OCI-LY3 (cell line): ENCODE measurements around the gene CPNE6.
"Not testable (repeated sequence)": the region's sequence is repeated elsewhere in the genome, so short reads cannot be mapped to it uniquely, and the experiment has no call there.

ENCODE experiments used
- H2AFZ ChIP-seq: fragments of 200-600, 300-600 bp; shearing (Covaris generic); 2 replicates; pipeline ENCODE4 v1.6.0; 2014; ENCODE audit warnings: antibody characterized with exemption, low read depth, low read length
- H3K27ac ChIP-seq: fragments of 200-600, 300-600 bp; sonication (generic); 2 replicates; pipeline ENCODE4 v1.5.1; 2014; ENCODE audit warnings: mild to moderate bottlenecking, low read length, moderate library complexity, mixed read lengths
- H3K27me3 ChIP-seq: fragments of 200-600, 300-600 bp; sonication (generic); 2 replicates; pipeline ENCODE4 v1.6.1; 2014; ENCODE audit warnings: low read depth, low read length, mixed read lengths
- H3K36me3 ChIP-seq: fragments of 200-600, 300-600 bp; sonication (generic); replicated peaks from 2 replicates; pipeline ENCODE3; 2014; ENCODE audit warnings: low read depth, low read length, mixed read lengths
- H3K4me1 ChIP-seq: fragments of 300-600, 200-600 bp; sonication (generic); 2 replicates; pipeline ENCODE4 v1.6.1; 2014; ENCODE audit warnings: low read length, mixed read lengths
- H3K4me2 ChIP-seq: fragments of 200-600, 300-600 bp; sonication (generic); 2 replicates; pipeline ENCODE4 v1.6.1; 2014; ENCODE audit warnings: low read length, mixed read lengths
- H3K4me3 ChIP-seq: fragments of 300-600, 200-600 bp; sonication (generic); 2 replicates; pipeline ENCODE4 v1.5.1; 2014; ENCODE audit warnings: antibody characterized with exemption, mild to moderate bottlenecking, low read length, moderate library complexity
- H3K79me2 ChIP-seq: fragments of 300-600, 200-600 bp; shearing (Covaris generic); 2 replicates; pipeline ENCODE4 v1.6.1; 2014; ENCODE audit warnings: mild to moderate bottlenecking, low read length, mixed read lengths
- H3K9ac ChIP-seq: fragments of 300-600, 200-600 bp; shearing (Covaris generic); 2 replicates; pipeline ENCODE4 v1.6.0; 2014; ENCODE audit warnings: mild to moderate bottlenecking, low read length, moderate library complexity
- H3K9me3 ChIP-seq: fragments of 200-600, 300-600 bp; shearing (Covaris generic); 2 replicates; pipeline ENCODE4 v1.6.1; 2014; ENCODE audit warnings: low read length, mixed read lengths; ENCODE audit not compliant: insufficient read depth
- H4K20me1 ChIP-seq: fragments of 200-600, 300-600 bp; sonication (generic); 2 replicates; pipeline ENCODE4 v1.6.1; 2016; ENCODE audit warnings: low read length, mixed read lengths; ENCODE audit not compliant: insufficient read depth
- EZH2phosphoT487 ChIP-seq: fragments of 200-600 bp; shearing (Covaris generic); IDR thresholded peaks from 2 replicates; pipeline ENCODE4 v1.6.1; 2018; ENCODE audit warnings: antibody characterized with exemption, mixed run types, low read depth
- TF ChIP-seq, protein P1 (sequence below): fragments of 200-600, 300-600 bp; sonication (generic); IDR thresholded peaks from 2 replicates; pipeline ENCODE4 v1.5.1; 2014; ENCODE audit warnings: antibody characterized with exemption, low read length, low read depth

CPNE6 gene

GRCh38 chr14:24040692-24041091 lies 30.7 kb upstream of the CPNE6 start:
- Histone ChIP-seq H3K4me3 (no peak overlapping the region), H4K20me1 (no peaks in the 10 kb centered on the region), H3K36me3 (no peaks in the 10 kb centered on the region), H3K27me3 (no peaks in the 10 kb centered on the region), H3K9ac (no peak overlapping the region), H3K79me2 (no peaks in the 10 kb centered on the region), H3K4me2 (no peak overlapping the region), H3K27ac (no peak overlapping the region), H3K9me3 (no peaks in the 10 kb centered on the region), H3K4me1 (peaks cover 11% of the 10 kb centered on the region), H2AFZ (no peak overlapping the region)
- no peak for TF ChIP-seq EZH2phosphoT487
- TF ChIP-seq, protein P1, sequence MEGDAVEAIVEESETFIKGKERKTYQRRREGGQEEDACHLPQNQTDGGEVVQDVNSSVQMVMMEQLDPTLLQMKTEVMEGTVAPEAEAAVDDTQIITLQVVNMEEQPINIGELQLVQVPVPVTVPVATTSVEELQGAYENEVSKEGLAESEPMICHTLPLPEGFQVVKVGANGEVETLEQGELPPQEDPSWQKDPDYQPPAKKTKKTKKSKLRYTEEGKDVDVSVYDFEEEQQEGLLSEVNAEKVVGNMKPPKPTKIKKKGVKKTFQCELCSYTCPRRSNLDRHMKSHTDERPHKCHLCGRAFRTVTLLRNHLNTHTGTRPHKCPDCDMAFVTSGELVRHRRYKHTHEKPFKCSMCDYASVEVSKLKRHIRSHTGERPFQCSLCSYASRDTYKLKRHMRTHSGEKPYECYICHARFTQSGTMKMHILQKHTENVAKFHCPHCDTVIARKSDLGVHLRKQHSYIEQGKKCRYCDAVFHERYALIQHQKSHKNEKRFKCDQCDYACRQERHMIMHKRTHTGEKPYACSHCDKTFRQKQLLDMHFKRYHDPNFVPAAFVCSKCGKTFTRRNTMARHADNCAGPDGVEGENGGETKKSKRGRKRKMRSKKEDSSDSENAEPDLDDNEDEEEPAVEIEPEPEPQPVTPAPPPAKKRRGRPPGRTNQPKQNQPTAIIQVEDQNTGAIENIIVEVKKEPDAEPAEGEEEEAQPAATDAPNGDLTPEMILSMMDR, result no peak

DNA sequence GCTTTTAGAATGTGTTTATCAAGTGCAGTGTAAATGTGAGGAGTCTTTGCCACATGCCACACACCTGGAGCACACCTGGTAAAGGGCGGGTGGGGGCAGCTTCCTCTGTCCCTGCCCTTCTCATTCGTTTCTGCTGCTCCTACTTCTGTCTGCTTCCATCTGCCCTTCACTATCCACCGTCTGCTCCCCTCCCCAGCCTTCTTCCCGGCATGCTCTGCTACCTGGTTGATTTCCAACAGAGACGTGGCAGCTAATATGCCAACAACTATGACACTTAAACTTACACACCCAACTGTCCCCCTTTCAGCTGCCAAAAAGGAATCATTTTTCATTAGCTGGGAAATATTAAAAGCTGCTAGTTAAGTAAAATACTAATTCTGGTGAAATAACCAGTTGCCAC lies 28.6 kb upstream of the CPNE6 start:
- no peak overlapping the region for H3K27ac ChIP-seq
- no peak overlapping the region for H3K9ac ChIP-seq
- H3K79me2 ChIP-seq, result no peaks in the 10 kb centered on the region
- TF ChIP-seq, protein P1, result no peak
- TF ChIP-seq EZH2phosphoT487, result no peak
- no peaks in the 10 kb centered on the region for H3K36me3 ChIP-seq
- H3K9me3 ChIP-seq, result no peaks in the 10 kb centered on the region
- no peaks in the 10 kb centered on the region for H4K20me1 ChIP-seq
- H2AFZ ChIP-seq, result no peak overlapping the region
- H3K4me2 ChIP-seq, result no peak overlapping the region
- no peaks in the 10 kb centered on the region for H3K27me3 ChIP-seq
- H3K4me1 ChIP-seq, result peaks cover 2% of the 10 kb centered on the region; the same call in 1 of the 2 replicates
- H3K4me3 ChIP-seq, result no peak overlapping the region

DNA sequence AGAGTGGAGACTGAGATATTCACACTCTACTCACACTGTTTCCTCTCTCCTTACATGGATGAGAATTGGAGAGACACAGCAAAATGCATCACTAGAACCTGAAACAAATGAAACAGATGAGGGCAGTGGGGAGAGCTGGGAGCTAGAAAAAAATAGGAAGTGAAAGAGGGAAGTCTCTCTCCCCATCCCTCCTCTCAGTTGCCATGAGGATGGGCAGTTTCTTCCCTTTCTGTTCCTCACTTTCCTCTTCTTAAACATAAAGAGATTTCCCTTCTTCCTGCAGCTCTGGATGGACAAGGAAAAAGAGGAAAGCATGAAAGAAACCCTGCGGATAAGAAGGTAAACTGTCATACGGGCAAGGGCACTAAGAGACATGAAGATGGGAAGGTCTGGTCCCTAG lies 22.4 kb upstream of the CPNE6 start:
- not testable (repeated sequence) for H3K36me3 ChIP-seq, H2AFZ ChIP-seq, H3K4me3 ChIP-seq, H4K20me1 ChIP-seq, H3K27me3 ChIP-seq, H3K79me2 ChIP-seq, H3K9me3 ChIP-seq, H3K27ac ChIP-seq, H3K9ac ChIP-seq
- H3K4me1 ChIP-seq, result peaks cover 31% of the 10 kb centered on the region
- H3K4me2 ChIP-seq, result peak overlapping the region; percentile 44

DNA sequence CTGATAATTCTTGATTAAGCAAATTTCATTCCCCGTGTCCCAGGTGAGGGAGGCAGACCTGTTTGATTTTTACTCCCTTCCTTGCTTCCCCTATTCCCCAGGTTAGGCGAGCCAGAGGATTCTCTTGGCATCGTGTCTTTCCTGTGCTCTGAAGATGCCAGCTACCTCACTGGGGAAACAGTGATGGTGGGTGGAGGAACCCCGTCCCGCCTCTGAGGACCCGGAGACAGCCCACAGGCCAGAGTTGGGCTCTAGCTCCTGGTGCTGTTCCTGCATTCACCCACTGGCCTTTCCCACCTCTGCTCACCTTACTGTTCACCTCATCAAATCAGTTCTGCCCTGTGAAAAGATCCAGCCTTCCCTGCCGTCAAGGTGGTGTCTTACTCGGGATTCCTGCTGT lies 20.6 kb upstream of the CPNE6 start:
- H3K4me2 ChIP-seq, result peak overlapping the region; percentile 93
- peak overlapping the region; percentile 96; the same call in 1 of the 2 replicates for H3K9ac ChIP-seq
- H3K4me3 ChIP-seq, result peak overlapping the region; percentile 91
- H2AFZ ChIP-seq, H3K9me3 ChIP-seq, H4K20me1 ChIP-seq, H3K27ac ChIP-seq, H3K27me3 ChIP-seq, H3K36me3 ChIP-seq, H3K79me2 ChIP-seq: not testable (repeated sequence)
- H3K4me1 ChIP-seq, result peaks cover 31% of the 10 kb centered on the region

DNA sequence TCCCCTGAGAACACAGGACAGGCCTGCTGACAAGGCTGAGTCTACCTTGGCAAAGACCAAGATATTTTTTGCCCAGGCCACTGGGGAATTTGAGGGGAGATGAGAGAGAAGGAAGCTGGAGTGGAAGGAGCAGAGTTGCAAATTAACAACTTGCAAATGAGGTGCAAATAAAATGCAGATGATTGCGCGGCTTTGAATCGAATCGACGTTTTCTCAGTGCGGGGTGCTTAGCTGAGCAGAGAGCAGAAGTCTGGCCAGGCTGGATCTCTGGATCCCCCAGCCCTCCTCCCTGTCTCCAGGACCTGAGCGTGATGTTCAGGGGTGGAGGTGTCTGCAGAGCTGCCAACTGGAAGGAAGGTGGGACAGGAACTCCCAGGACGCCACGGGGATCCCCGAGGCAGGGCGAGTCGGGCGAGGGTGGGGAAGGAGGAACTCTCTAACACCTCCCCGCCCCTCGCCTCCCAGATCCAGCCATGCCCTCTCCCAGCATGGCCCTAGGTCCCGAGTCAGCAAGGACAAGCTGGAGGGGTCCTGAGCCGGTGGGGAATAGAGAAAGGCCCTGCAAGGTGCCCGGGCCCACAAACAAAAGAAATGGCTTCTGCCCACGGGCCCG lies 20.1 kb upstream of the CPNE6 start:
- TF ChIP-seq, protein P1, result no peak
- H3K9ac ChIP-seq, result peak overlapping the region; percentile 96
- peak overlapping the region; percentile 91 for H3K4me3 ChIP-seq
- peaks cover 31% of the 10 kb centered on the region for H3K4me1 ChIP-seq
- H3K27ac ChIP-seq, result peak overlapping the region; percentile 66
- no peaks in the 10 kb centered on the region for H3K36me3 ChIP-seq
- H2AFZ ChIP-seq, result peak overlapping the region; percentile 89
- peaks cover 5% of the 10 kb centered on the region; the same call in 1 of the 2 replicates for H4K20me1 ChIP-seq
- no peaks in the 10 kb centered on the region for H3K9me3 ChIP-seq
- H3K79me2 ChIP-seq, result no peaks in the 10 kb centered on the region
- peak overlapping the region; percentile 93 for H3K4me2 ChIP-seq
- no peaks in the 10 kb centered on the region for H3K27me3 ChIP-seq
